ENCODE data around the gene ATE1. TPM values are rescaled to one million over a fixed set of nuclear protein-coding genes. Genes with fewer than 3 reads are reported as not detected.

ATE1 gene
- total RNA-seq, 1 experiment from 2014 or later, result 39.2 TPM

- no peak for TF ChIP-seq ELF1 (IDR thresholded peaks at IDR 0.05; ENCODE audit: borderline replicate concordance, low read depth)
- no peak for TF ChIP-seq CEBPB (IDR thresholded peaks at IDR 0.05; ENCODE audit: low read depth)
Measured at GRCh38 chr10:121941532-121941931, 13.7 kb upstream of the ATE1 start (continued).

GRCh38 chr10:121936295-121936694 is 8.5 kb upstream of the ATE1 start:
- Histone ChIP-seq H3K36me3 (ENCODE audit: control insufficient read depth in 1 of 2, insufficient read depth in 2 of 2, low read length in 2 of 2) (no peaks in the 10 kb centered on the region), H3K4me1 (ENCODE audit: control insufficient read depth in 1 of 2, insufficient read depth in 2 of 2, low read length in 2 of 2) (no peaks in the 10 kb centered on the region), H2AFZ (ENCODE audit: low read depth, low read length, poor library complexity, severe bottlenecking) (no peak overlapping the region), H3K27me3 (ENCODE audit: insufficient read depth, low read length) (no peaks in the 10 kb centered on the region), H3K9me2 (ENCODE audit: insufficient read depth) (no peaks in the 10 kb centered on the region), H3K4me3 (replicated peaks in 1 of 2; ENCODE audit: low read depth in 1 of 2, low read length in 2 of 2) (no peak overlapping the region), H3K79me2 (ENCODE audit: insufficient read depth, low read length) (no peaks in the 10 kb centered on the region), H3K27ac (ENCODE audit: low read depth, low read length) (no peak overlapping the region), H3K9me3 (ENCODE audit: control insufficient read depth in 1 of 2, insufficient read depth in 1 of 2, low read depth in 1 of 2, low read length in 2 of 2) (no peaks in the 10 kb centered on the region), H3K4me2 (ENCODE audit: low read length) (no peak overlapping the region), H3K9ac (ENCODE audit: low read length) (no peak overlapping the region), H4K20me1 (ENCODE audit: insufficient read depth) (no peaks in the 10 kb centered on the region)
- TF ChIP-seq YY1 (IDR thresholded peaks at IDR 0.05; ENCODE audit: extremely low read depth, insufficient replicate concordance, low read depth, low read length), result no peak
- TF ChIP-seq MAX (IDR thresholded peaks at IDR 0.05), result no peak
- TF ChIP-seq TCF7L2 (IDR thresholded peaks at IDR 0.05; ENCODE audit: borderline replicate concordance, extremely low read depth, insufficient read depth, insufficient read length), result no peak
- TF ChIP-seq POLR2A (IDR thresholded peaks at IDR 0.05; ENCODE audit: borderline replicate concordance, extremely low read depth, insufficient read depth, insufficient read length), result no peak
- TF ChIP-seq ZFX (IDR thresholded peaks at IDR 0.05), result no peak
- TF ChIP-seq SIN3A (IDR thresholded peaks at IDR 0.05; ENCODE audit: low read depth), result no peak
- TF ChIP-seq EZH2 (IDR thresholded peaks at IDR 0.05), result no peak
- TF ChIP-seq RAD21 (IDR thresholded peaks at IDR 0.05; ENCODE audit: low read depth), result no peak
- no peak for TF ChIP-seq FOSL1 (IDR thresholded peaks at IDR 0.05; ENCODE audit: low read depth)
- TF ChIP-seq CTCF (IDR thresholded peaks at IDR 0.05 in 2 of 3, conservative IDR thresholded peaks at IDR 0.05 in 1 of 3; ENCODE audit: borderline replicate concordance in 1 of 3, insufficient read depth in 1 of 3, low read depth in 2 of 3, low read length in 2 of 3), result no peak
- intact Hi-C loops (cut with micrococcal nuclease), result no loop called here
- RAD21 ChIA-PET (ENCODE audit: low non-redundant PET in 1 of 2, low total read pairs in 2 of 2, uncharacterized antibody in 2 of 2, unreplicated experiment in 2 of 2), result no interaction called here
- POLR2A ChIA-PET, result no interaction called here
- ATAC-seq, result no peak
- CTCF ChIA-PET, result no interaction called here
- DNase-seq (ENCODE audit: low read depth, low spot score), result no peak
- no TSS peak for BruUV-seq (replicated peaks)

Data from HCT116 (cell line).